CD14-positive monocyte (primary cell): ENCODE data around the gene MYO18A. TPM values are rescaled to one million over a fixed set of nuclear protein-coding genes. Genes with fewer than 3 reads are reported as not detected.
"Not testable (repeated sequence)": the region's sequence is repeated elsewhere in the genome, so short reads cannot be mapped to it uniquely, and the experiment has no call there.

ENCODE experiments used
- DNase-seq, 3 donors: peaks; one replicate each; pipeline ENCODE4 v3.0.0-alpha.2; 2011 to 2022
- H2AFZ ChIP-seq: 2 replicates; pipeline ENCODE4 v1.6.0; 2012; ENCODE audit warnings: mild to moderate bottlenecking, low read depth, low read length, inconsistent platforms; ENCODE audit not compliant: insufficient read depth, poor library complexity, severe bottlenecking
- H3K27ac ChIP-seq, 2 donors: 1 replicate in 1 of 2; 2 replicates in 1 of 2; pipeline ENCODE4 v1.5.1; 2012 to 2013; ENCODE audit warnings: low read length in 2 of 2, control low read depth in 1 of 2, inconsistent platforms in 1 of 2, low read depth in 1 of 2, mild to moderate bottlenecking in 1 of 2
- H3K27me3 ChIP-seq, 2 donors: one replicate each; pipeline versions ENCODE4 v1.6.0 to v1.6.1; 2011 to 2013; ENCODE audit warnings: low read length in 2 of 2; ENCODE audit not compliant: control insufficient read depth in 2 of 2, insufficient read depth in 2 of 2
- H3K36me3 ChIP-seq, 2 donors: replicated peaks in 1 of 2; 1 replicate in 1 of 2; 2 replicates in 1 of 2; pipeline versions ENCODE4 v1.5.1 to v1.6.1; 2012 to 2013; ENCODE audit warnings: low read length in 2 of 2, control low read depth in 1 of 2, inconsistent platforms in 1 of 2, mild to moderate bottlenecking in 1 of 2; ENCODE audit not compliant: insufficient read depth in 2 of 2, control insufficient read depth in 1 of 2
- H3K4me1 ChIP-seq, 2 donors: 1 replicate in 1 of 2; 2 replicates in 1 of 2; pipeline versions ENCODE4 v1.5.1 to v1.6.1; 2012 to 2013; ENCODE audit warnings: low read length in 2 of 2, control low read depth in 1 of 2, inconsistent platforms in 1 of 2, mild to moderate bottlenecking in 1 of 2, moderate library complexity in 1 of 2; ENCODE audit not compliant: insufficient read depth in 2 of 2, control insufficient read depth in 1 of 2
- H3K4me2 ChIP-seq: replicated peaks from 2 replicates; pipeline ENCODE3; 2012; ENCODE audit warnings: low read length, moderate library complexity, mild to moderate bottlenecking; ENCODE audit not compliant: poor library complexity, severe bottlenecking; ENCODE audit errors: extremely low read depth
- H3K4me3 ChIP-seq, 3 experiments: fragments of 200-600 bp in 1 of 3; sonication (generic) in 1 of 3; replicated peaks in 1 of 3; 1 replicate in 2 of 3; 2 replicates in 1 of 3; pipeline ENCODE4 v1.5.1; 2011 to 2013; ENCODE audit warnings: low read length in 3 of 3, mild to moderate bottlenecking in 3 of 3, control low read depth in 2 of 3, low read depth in 2 of 3, inconsistent platforms in 1 of 3, moderate library complexity in 1 of 3
- H3K79me2 ChIP-seq: 2 replicates; pipeline ENCODE4 v1.6.0; 2012; ENCODE audit warnings: mild to moderate bottlenecking, control low read depth, inconsistent platforms, low read length, moderate library complexity; ENCODE audit not compliant: insufficient read depth
- H3K9ac ChIP-seq: 2 replicates; pipeline ENCODE4 v1.6.0; 2017; ENCODE audit warnings: low read length, mild to moderate bottlenecking; ENCODE audit not compliant: insufficient read depth, poor library complexity, severe bottlenecking
- H3K9me3 ChIP-seq, 2 donors: replicated peaks in 1 of 2; 1 replicate in 1 of 2; 2 replicates in 1 of 2; pipeline versions ENCODE4 v1.5.1 to v1.6.1; 2012 to 2013; ENCODE audit warnings: low read length in 2 of 2, control low read depth in 1 of 2; ENCODE audit not compliant: control insufficient read depth in 1 of 2, insufficient read depth in 1 of 2
- H4K20me1 ChIP-seq: 2 replicates; pipeline ENCODE4 v1.6.0; 2012; ENCODE audit warnings: mild to moderate bottlenecking, low read length, control low read depth, moderate library complexity; ENCODE audit not compliant: insufficient read depth
- H3K27ac Mint-ChIP-seq, 7 donors: one replicate each; pipeline ENCODE4 v1.8.0; 2020; ENCODE audit warnings: mild to moderate bottlenecking in 7 of 7, mixed read lengths in 7 of 7, moderate library complexity in 6 of 7, inconsistent platforms in 2 of 7
- H3K27me3 Mint-ChIP-seq, 3 donors: one replicate each; pipeline ENCODE4 v1.8.0; 2021 to 2022; ENCODE audit warnings: low read depth in 3 of 3, mild to moderate bottlenecking in 3 of 3, mixed read lengths in 3 of 3, moderate library complexity in 3 of 3, inconsistent platforms in 1 of 3
- H3K36me3 Mint-ChIP-seq, 2 donors: one replicate each; pipeline ENCODE4 v1.8.0; 2020; ENCODE audit warnings: mixed read lengths in 2 of 2, inconsistent platforms in 1 of 2, mild to moderate bottlenecking in 1 of 2
- H3K4me1 Mint-ChIP-seq: one replicate; pipeline ENCODE4 v1.8.0; 2020; ENCODE audit warnings: mild to moderate bottlenecking, mixed read lengths
- H3K4me3 Mint-ChIP-seq, 2 donors: one replicate each; pipeline ENCODE4 v1.8.0; 2020; ENCODE audit warnings: mild to moderate bottlenecking in 2 of 2, mixed read lengths in 2 of 2, moderate library complexity in 1 of 2
- H3K9me3 Mint-ChIP-seq, 7 donors: one replicate each; pipeline ENCODE4 v1.8.0; 2020 to 2022; ENCODE audit warnings: mixed read lengths in 7 of 7, mild to moderate bottlenecking in 6 of 7, moderate library complexity in 6 of 7, inconsistent platforms in 2 of 7
- WGBS: methylation state at CpG from one replicate; pipeline ENCODE4 v1.1.5; 2013; ENCODE audit warnings: missing lambda C conversion rate; ENCODE audit not compliant: insufficient coverage; 5-methylcytosine and 5-hydroxymethylcytosine counted together
- intact Hi-C, 2 donors: fragments of 100-400 bp; cut with micrococcal nuclease; formaldehyde crosslinking; loops; one replicate each; pipeline versions ENCODE4 v1.15.0 to v1.15.1; 2023
- polyA plus RNA-seq, 3 donors: library from polyadenylated mRNA; depleted of rRNA in 1 of 3; unstranded in 2 of 3; stranded (reverse) in 1 of 3; fragments of 300-500 nt in 2 of 3; fragments of >200 nt in 1 of 3; fragmentation: Illumina TruSeq in 2 of 3; gene quantifications; 1 replicate in 2 of 3; 2 replicates in 1 of 3; pipeline ENCODE4 v1.2.3, GENCODE V29; 2012 to 2021
- TF ChIP-seq, protein P1 (sequence below): fragments of 200-600 bp; IDR thresholded peaks from one replicate; pipeline ENCODE4 v1.8.0; 2022; ENCODE audit warnings: antibody characterized with exemption, mild to moderate bottlenecking

MYO18A gene
- polyA plus RNA-seq, 3 donors, result 6.3 to 40.2 (median 11.0) TPM

DNA sequence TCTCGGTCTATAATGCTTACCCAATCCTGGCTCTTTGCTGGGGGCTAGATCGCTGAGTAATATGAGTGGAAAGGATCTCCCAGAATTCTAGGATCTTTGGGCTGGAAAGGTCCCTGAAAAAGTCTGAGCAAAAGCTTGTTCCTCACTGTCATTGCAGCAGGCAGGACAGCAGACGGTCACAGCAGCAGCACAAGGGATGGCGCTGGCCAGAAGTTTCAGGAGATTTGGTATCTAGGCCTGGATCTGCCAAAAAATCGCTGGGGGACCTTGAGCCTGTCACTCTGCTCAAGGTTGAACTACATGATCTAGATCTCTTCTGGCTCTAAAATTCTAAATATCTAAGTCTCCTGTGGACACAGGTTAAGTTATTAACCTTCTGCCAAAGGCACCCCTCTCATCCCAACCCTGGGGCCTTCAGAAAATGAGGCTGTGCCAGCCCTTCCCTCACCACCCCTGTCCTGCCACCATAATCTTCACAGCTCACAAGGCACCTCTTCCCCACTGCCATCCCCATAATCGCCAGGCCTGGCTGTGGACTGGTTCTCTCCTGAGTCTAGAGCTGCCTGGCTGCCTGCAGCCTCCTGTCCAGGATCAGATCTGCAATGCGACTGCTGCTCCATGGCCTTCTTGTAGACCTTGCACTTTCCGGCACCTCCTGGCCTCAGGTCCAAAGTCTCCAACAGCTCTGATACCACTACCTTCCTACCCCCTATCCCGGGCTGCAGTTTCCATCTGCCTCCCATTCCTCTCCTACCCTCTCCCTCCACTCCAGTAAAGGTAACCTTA is 10.2 kb downstream of the MYO18A start:
- Histone ChIP-seq H3K36me3 (peaks cover 9 to 15% of the 10 kb centered on the region in 2 donors), H3K4me2 (no peak overlapping the region), H3K27ac (no peak overlapping the region), H3K4me3 (no peak overlapping the region), H3K9ac (no peak overlapping the region), H4K20me1 (no peaks in the 10 kb centered on the region), H2AFZ (no peak overlapping the region), H3K79me2 (no peaks in the 10 kb centered on the region), H3K4me1 (no peaks in the 10 kb centered on the region), H3K27me3 (no peaks in the 10 kb centered on the region), H3K9me3 (no peaks in the 10 kb centered on the region)
- H3K27ac Mint-ChIP-seq, result peak overlapping the region in 1 of 7 donors; percentile 75
- WGBS, result 96% methylated on average over 9 of the region's 9 CpGs
- no peak for DNase-seq
- H3K36me3 Mint-ChIP-seq, result peaks cover 14% of the 10 kb centered on the region in 2 donors
- TF ChIP-seq, protein P1, sequence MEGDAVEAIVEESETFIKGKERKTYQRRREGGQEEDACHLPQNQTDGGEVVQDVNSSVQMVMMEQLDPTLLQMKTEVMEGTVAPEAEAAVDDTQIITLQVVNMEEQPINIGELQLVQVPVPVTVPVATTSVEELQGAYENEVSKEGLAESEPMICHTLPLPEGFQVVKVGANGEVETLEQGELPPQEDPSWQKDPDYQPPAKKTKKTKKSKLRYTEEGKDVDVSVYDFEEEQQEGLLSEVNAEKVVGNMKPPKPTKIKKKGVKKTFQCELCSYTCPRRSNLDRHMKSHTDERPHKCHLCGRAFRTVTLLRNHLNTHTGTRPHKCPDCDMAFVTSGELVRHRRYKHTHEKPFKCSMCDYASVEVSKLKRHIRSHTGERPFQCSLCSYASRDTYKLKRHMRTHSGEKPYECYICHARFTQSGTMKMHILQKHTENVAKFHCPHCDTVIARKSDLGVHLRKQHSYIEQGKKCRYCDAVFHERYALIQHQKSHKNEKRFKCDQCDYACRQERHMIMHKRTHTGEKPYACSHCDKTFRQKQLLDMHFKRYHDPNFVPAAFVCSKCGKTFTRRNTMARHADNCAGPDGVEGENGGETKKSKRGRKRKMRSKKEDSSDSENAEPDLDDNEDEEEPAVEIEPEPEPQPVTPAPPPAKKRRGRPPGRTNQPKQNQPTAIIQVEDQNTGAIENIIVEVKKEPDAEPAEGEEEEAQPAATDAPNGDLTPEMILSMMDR, result no peak
- H3K4me1 Mint-ChIP-seq, result peaks cover 5% of the 10 kb centered on the region
- intact Hi-C loops, result no loop called here
- H3K4me3 Mint-ChIP-seq, result no peak overlapping the region
- peaks cover 0 to 3% (median 1%) of the 10 kb centered on the region in 3 donors for H3K27me3 Mint-ChIP-seq
- peaks cover 0 to 3% (median 0%) of the 10 kb centered on the region in 7 donors for H3K9me3 Mint-ChIP-seq

DNA sequence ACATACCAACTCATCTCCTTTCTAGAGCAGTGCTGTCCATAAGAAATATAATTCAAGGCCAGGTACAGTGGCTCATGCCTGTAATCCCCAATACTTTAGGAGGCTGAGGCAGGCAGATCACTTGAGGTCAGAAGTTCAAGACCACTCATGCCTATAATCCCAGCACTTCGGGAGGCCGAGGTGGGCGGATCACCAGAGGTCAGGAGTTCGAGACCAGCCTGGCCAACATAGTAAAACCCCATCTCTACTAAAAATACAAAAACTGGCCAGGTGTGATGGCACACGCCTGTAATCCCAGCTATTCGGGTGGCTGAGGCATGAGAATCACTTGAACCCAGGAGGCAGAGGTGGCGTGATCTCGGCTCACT is 11.5 kb downstream of the MYO18A start:
- H3K27ac Mint-ChIP-seq, H4K20me1 ChIP-seq, H3K27me3 Mint-ChIP-seq, H3K4me1 Mint-ChIP-seq, H3K4me3 ChIP-seq, intact Hi-C loops, H3K79me2 ChIP-seq, H3K4me1 ChIP-seq, H3K9ac ChIP-seq, H3K9me3 ChIP-seq, H3K4me2 ChIP-seq, H2AFZ ChIP-seq, H3K27ac ChIP-seq, H3K9me3 Mint-ChIP-seq, DNase-seq, H3K4me3 Mint-ChIP-seq, H3K27me3 ChIP-seq: not testable (repeated sequence)
- WGBS, result 96% methylated on average over 8 of the region's 8 CpGs
- H3K36me3 Mint-ChIP-seq, result peaks cover 14% of the 10 kb centered on the region in 2 donors
- H3K36me3 ChIP-seq, result peaks cover 9 to 16% of the 10 kb centered on the region in 2 donors
